Jurkat, Clone E6-1 (cell line): ENCODE measurements around the gene ACCS. TPM values are rescaled to one million over a fixed set of nuclear protein-coding genes. Genes with fewer than 3 reads are reported as not detected.

ENCODE experiments used
- DNase-seq: peaks from one replicate; pipeline ENCODE4 v3.0.0-alpha.2; 2011; ENCODE audit warnings: low read depth, low spot score
- H3K4me3 ChIP-seq: 2 replicates; pipeline ENCODE4 v1.5.1; 2011; ENCODE audit warnings: mild to moderate bottlenecking, low read length, control low read depth, moderate library complexity
- polyA plus RNA-seq: library from polyadenylated mRNA; unstranded; fragments of >200 nt; gene quantifications from one replicate; pipeline ENCODE4 v1.2.1, GENCODE V29; 2012; ENCODE audit warnings: missing spikeins; ENCODE audit not compliant: insufficient read length, insufficient read depth

The ACCS gene, protein sequence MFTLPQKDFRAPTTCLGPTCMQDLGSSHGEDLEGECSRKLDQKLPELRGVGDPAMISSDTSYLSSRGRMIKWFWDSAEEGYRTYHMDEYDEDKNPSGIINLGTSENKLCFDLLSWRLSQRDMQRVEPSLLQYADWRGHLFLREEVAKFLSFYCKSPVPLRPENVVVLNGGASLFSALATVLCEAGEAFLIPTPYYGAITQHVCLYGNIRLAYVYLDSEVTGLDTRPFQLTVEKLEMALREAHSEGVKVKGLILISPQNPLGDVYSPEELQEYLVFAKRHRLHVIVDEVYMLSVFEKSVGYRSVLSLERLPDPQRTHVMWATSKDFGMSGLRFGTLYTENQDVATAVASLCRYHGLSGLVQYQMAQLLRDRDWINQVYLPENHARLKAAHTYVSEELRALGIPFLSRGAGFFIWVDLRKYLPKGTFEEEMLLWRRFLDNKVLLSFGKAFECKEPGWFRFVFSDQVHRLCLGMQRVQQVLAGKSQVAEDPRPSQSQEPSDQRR
- not detected for polyA plus RNA-seq

DNA sequence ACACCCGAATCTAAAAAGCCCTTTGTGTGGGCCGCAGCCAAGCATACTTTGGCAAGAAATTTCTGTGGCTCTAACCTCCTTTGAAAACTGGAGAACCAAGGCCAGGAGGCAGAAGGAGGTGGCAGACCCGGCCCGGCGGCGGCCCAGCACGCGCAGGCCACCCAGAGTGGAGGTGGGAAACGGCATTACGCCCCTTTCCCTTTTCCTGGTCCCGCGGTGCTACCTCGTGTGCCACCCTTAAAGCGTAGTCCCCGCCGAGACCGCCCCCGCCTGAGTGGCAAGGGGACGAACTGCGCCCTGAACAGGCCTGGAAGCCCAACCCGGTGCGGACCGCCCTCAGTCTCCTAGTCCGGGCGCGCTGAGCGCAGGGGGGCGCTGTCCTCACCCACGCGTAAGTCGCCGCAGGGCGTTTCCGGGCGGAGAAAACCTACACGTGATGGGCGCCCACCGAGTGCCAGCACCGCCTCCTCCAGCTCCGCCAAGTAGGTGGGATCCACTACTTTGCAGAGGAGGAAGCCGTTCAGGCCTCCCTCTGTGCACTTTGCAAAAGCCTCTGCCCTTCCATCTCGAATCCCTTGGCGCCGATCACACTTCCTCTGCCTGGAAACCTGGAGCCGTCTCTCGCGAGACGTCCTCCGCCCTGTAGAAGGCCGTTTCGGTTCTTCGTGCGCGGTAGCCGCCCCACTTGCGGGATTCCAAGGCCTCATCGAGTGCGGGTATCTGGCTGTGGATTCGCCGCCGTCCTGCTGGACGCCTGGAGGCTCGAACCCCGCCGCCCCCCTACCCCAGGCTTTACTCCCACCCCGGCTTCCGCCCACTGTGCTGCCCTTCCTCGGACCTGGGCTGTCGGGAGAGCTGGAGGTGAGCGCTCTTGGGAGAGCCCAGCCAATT is at the start of gene ACCS:
Gene ACCS, plus strand, starts transcription at position 430 of the 891 bp plus-strand sequence. CDS start 1,358 bp downstream, outside the sequence.
- no peak for DNase-seq
- H3K4me3 ChIP-seq: no peak within 1 kb of the TSS

DNA sequence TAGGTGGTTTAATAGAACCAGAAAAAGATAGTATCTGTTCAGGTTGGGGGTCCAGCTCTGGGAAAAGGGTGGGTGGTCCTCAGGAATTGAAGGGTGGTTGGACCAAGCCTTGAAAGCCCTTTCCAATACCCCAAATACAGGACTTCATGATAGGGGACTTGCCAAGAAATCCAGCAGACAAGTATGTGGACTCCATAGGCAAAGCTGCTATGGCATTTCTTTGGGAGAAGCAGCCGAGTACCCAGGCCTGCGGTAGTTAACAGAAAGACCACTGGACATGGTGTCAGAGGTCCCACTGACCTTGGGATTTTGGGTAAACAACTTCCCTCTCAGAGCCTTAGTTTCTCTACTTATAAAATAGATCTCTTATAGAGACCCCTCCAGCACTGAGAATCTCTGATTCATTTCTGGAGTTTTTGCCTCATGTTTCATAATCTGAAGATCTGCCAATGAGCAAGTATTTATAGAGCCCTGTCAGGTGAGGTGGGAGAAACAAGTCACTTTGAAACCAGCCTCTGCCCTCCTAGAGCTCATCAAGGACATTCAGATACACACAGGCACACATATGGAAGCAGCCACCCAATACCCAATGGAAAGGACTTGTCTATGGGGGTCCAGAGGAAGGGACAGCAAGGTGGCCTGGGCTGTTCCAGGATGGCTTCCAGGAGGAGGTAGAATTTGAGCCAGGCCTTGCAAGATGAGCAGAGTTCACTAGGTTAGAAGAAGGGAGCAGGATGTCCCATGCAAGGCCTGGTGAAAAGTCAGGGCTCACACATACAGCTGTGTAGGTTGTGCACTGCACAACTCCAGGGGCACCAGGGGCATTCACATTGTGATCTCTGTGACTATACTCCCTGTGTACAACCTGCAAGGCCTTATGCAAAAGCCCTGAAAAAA is 49.3 kb upstream of the ACCS start:
- no peak for DNase-seq
- no peak overlapping the region for H3K4me3 ChIP-seq

DNA sequence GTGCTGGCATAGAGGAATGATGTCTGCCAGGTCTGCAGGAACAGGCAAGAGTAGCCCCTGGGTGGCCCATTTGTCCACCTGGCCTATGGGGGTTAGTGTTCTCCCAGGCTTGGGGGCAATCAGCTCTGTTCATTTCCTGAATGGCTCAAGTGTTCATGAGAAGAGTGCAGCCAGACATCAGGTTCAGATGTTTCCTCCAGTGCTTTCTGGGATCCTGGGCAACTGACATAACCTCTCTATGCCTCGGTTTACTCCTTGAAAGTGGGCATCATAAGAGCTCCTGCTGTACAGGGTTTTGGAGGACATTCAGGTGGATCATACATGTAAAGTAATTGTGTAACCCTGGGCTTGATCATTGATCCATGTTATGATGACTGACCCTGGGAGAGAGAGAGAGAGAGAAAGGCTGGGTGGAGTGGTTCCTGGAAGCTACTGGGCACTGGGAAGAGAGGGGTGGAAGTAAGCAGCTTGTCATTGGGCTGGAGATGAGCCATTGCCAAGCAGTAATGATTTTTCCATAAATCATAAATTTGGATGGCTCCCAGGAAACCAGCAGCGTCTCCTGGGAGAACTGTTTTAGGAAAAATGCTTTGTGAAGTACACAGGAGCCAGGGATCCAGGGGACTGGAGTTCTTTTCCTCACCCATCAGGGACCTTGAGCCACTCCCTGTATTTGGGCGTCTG is 48.5 kb upstream of the ACCS start:
- no peak for DNase-seq

DNA sequence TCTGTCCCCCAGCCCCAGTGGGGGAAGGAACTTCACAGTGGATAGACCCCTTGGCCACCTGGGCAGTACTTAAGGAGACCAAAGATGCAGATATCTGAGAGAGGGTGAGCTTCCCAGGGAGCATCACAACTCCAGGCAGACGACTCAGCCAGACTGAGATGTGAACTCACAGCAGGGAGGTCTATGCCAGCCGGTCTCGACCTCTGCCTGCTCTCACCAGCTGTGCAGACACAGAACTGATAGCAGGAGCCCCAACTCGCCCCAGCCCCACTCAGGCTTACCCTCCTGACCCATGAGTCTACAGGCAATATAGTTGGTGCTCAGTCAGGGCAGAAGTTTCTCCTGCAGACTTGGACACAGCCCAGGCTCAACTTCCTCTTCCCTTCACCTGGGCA is 47.9 kb upstream of the ACCS start:
- no peak for DNase-seq
- H3K4me3 ChIP-seq: no peak overlapping the region

More for the DNA sequence above, 48.5 kb upstream of the ACCS start:
- no peak overlapping the region for H3K4me3 ChIP-seq

DNA sequence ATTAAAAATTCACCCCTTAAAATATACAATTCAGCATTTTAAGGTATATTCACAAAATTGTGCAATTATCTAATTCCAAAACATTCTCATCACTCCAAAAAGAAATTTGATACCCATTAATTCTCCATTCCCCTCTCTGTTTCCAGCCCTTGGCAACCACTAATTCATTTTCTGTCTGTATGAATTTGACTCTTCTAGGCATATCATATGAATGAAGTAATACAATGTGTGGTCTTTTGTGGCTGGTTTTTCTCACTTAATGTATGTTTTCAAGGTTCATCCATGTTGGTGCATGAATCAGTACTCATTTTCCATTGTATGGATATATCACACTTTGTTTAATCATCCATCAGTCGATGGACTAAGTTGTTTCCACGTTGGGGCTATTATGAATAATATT is 47.2 kb upstream of the ACCS start:
- DNase-seq: no peak
- no peak overlapping the region for H3K4me3 ChIP-seq

DNA sequence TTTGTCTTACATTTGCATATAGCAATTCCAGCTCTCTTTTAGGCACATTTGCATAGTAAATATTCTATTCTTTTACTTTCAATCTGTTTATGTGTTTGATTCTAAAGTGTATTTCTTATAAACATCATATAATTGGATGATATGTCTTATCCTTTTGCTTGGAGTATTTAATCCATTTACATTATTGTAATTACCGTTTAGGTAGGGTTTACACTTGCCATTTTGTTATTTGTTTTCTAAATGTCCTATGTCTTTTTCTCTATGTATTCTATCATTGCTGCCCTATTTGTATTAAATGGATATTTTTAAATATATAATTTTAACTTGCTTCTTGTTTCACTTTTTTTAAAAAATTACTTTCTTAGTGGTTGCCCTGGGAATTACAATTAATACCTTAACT is 41.1 kb upstream of the ACCS start:
- H3K4me3 ChIP-seq: no peak overlapping the region
- no peak for DNase-seq

DNA sequence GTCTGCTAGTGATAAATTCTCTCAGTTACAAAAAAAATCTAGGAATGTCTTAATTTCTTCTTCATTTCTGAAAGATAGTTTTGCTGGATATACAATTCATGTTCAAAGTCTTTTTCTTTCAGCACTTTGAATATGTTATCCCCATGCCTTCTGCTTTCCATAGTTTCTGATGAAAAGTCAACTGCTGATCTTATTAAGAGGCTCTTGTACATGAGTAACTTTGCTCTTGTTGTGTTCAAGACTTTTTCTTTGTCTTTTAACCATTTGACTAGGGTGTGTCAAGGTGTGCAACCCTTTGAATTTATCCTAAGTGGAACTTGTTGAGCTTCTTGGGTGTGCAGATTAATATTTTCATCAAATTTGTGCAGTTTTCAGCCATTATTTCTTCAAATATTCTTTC is 40.3 kb upstream of the ACCS start:
- no peak overlapping the region for H3K4me3 ChIP-seq
- no peak for DNase-seq

DNA sequence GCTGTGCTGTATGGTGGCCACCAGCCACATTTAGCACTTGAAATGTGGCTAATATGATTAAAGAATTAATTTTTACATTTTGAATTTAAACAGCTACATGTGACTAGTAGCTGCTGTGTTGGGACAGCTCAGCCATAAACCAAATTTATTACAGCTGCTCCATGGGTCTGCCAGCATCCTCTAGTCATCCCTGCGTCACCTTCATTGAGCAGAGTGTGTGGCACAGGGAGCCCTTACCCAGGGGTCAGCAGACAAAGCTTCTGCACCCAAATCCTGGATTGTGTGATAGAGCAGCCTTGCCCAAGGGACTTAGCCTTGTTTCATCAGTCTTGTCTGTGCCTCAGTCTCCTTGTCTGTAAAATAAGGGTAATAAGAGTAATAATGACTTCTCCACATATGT is 37.7 kb upstream of the ACCS start:
- DNase-seq: no peak

DNA sequence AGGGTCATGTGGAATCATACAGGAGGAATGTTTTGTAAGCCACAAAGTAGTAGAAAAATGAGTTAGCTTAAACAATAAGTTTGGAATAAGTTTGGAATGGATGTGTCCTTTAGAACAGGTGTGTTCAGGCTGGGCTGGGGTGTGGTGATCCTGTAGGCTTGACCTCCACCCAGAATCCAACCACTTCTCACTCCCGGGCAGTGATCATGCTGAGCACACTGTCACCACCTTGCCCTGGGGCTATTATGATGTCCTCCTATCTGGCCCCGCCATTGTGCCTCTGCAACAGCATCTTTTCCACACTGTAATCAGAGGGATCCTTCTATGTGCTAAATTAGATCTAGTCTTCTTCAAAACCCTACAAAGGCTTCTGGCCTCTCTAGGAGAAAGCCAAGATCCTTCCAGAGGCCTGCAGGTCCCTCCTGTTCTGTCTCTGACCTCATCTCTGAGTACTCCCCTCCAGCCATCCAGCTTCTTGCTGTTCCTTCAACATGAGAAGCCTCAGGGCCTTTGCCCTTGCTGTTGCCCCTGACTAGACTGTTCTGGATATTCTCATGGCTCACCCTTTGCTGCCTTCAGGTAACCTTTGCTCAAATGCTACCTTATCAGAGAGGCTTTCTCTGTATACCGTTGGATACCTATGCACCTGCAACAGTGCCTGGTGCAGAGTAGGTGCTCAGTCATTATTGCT is 37.1 kb upstream of the ACCS start:
- no peak for DNase-seq
- H3K4me3 ChIP-seq: no peak overlapping the region

More for the DNA sequence above, 37.7 kb upstream of the ACCS start:
- no peak overlapping the region for H3K4me3 ChIP-seq

DNA sequence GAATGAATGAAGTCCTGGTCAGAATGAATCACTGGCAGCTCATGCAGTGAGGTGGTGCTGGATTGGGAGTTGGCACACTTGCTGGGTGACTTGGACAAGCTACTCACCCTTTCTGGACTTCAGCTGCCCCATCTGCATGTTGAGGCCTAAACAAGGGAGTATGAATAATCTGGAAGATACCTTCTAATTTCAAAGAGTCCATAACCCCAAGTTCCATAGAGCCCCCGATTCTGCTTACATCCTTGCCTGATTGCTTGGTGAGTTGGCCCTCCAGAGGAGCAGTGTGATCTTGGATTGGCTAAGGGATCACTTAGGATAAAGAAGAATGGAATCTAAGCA is 36.6 kb upstream of the ACCS start:
- H3K4me3 ChIP-seq: no peak overlapping the region
- no peak for DNase-seq

DNA sequence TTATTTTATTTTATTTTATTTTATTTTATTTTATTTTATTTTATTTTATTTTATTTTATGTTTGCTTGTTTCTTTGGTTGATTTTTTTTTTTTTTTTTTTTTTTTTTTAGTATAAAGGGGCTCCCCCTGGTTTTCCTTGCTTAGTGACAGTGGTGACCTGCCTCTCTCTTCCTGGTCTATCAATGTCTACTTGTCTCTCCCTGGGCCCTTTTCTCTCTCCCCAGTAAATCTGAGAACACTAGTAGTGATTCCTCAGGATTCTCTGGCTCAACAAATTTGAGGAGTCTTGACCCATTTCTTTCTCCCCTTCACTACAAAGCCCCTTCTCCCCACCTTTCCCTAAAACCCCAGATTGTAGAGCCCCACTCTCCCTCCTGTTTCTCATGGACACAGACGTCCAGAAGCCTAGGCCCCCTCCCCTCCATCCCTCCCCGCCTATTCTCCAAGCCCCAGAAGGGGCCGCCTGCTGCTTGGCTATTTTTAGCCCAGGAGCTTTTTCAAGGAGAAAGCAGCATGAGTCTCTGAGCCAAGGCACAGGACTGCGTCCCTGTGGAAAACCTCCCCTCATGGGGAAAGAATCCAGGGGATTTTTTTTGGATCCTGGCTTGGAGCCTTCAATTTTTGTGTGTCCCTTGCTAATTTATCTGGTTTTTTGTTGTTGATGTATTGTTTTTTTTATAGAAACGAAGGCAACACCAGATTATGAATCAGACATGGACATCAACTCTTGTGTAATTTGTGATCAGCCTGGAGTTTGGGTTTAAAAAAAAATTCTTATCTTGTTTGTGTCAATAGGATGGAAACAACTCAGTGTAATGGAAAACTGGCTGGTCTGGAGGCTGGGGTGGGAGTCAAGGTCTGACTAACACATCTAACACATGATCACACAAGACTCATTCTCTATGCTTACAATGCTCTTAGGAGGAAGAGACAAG is 35.8 kb upstream of the ACCS start:
- no peak overlapping the region for H3K4me3 ChIP-seq
- no peak for DNase-seq

DNA sequence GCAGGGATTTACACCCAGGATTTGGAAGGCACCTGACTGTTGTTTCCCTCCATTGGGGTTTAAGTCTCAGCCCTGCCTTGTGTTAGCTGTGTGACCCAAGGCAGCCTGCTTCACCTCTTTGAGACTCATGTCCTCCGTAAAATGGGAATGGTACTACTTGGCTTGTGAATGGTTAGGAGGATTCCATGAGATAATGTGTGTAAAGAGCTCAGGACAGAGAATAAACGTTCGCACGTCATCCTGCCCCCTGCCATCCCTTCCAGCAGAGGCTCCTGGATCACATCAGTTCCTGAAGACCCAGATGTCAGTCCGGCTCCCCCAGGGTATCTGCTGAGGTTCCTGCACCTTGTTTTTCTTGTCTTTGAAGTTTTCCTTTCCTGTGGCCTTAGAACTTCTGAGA is 35.1 kb upstream of the ACCS start:
- DNase-seq: no peak
- H3K4me3 ChIP-seq: no peak overlapping the region

DNA sequence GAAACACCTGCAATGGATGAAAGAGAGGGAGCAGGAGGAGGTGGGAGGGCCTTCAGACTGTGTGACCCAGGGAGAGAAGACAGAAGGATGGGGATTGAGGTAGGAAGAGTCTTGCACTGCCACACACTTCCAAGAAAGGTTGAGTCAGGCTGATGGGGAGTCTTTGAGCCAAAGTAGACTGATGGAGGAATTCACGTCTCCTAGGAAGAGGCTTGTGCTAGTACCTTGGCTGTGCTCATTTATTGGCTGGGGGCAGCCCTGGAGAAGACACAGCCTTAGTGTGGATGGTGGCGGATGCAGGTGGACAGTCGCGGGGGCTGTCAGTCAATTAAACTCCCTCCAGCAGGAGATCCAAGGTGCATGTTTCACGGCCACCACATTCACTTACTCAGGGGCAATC is 34.5 kb upstream of the ACCS start:
- no peak overlapping the region for H3K4me3 ChIP-seq
- no peak for DNase-seq

DNA sequence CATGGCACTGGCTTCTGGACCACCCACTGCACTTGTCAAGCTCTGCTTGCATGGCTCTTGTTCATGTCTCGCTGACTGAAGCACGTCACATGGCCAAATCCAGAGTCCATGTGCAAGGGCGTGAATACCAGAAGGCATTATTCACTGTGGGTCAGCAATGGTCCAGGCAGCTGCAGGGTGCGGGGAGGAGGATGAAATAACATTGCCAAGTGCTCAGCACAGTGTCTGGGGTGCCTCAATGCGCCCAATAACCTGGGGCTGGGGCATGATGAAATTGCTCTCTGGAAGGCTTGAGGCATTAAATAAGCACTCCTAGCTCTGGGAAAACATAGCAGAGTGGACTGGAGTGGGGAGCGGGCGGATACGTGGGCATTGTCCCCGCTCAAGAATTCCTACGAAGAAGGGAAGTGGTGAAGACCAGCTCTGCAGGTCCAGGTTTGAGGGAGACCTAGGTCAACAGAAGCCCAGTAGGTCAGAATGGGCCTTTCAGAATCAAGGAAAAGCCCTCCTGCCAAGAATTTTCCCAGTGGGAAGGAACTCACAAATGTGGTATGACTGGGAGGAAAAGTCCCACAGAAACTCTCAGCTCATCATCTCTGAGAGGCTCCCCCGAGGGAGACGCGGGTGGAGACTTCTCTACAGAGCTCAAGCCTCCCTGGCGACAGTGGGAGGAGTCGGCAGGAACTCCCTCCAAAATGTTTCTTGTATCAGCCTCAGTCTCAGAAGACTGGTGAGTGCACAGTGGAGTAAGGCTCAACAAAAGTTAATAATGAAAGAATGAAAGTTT is 33.6 kb upstream of the ACCS start:
- no peak overlapping the region for H3K4me3 ChIP-seq
- DNase-seq: no peak

DNA sequence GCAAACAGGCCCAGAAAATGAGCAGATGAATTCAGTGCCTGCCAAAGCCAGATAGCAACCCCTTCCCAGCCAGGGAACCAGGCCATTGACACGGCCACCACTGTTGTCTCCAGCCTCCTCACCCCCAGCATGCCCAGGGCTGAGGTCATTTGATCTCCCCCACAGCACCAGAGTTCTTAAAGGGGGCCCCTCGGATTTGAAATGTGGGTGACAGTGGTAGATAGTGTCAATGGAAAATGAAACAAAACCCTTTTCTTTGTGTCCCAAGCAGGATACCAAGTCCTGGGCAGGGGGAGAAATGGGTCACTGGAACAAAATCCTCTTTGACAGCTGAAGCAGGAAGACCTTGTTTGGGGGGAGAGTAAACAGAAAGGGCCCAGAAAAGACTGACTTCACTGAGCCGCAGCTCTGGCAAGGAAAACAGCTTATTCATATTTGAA is 32.6 kb upstream of the ACCS start:
- H3K4me3 ChIP-seq: no peak overlapping the region
- no peak for DNase-seq

DNA sequence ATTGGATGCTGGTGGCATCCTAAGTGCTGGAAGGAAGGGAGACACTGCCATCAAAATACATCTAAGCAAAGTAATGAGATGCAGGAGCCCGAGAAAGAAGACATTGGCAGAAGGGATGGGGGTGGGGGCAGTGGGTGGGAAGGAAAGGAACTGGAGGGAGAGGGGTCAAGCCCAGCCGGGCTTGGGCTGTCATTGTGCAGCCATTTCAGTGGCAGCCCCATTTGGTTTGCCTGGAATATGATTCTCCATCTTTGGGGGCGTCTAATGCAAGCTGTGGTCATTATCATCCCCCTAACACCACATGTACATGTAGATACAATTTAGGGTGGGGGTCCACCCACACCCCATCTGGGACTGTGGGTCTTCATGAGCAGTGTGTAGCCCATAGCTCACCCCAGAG is 32.2 kb upstream of the ACCS start:
- no peak overlapping the region for H3K4me3 ChIP-seq

More for the DNA sequence above, 32.2 kb upstream of the ACCS start:
- DNase-seq: no peak
